Upper lobe of left lung (tissue), 4 donors: ENCODE measurements around the gene SBF2.
"Not testable (repeated sequence)": the region's sequence is repeated elsewhere in the genome, so short reads cannot be mapped to it uniquely, and the experiment has no call there.

ENCODE experiments used
- POLR2AphosphoS5 ChIP-seq, 2 donors: sonication (generic); formaldehyde crosslinking; IDR thresholded peaks; one replicate each; pipeline ENCODE4 v1.5.1; 2017; ENCODE audit warnings: antibody characterized with exemption in 2 of 2
- TF ChIP-seq, protein P1 (sequence below), 6 experiments: fragments of 450-650 bp in 4 of 6; fragments of 200-600 bp in 2 of 6; sonication (generic) in 2 of 6; IDR thresholded peaks; one replicate each; pipeline ENCODE4 v1.5.1; 2016 to 2019; ENCODE audit warnings: antibody characterized with exemption in 6 of 6

DNA sequence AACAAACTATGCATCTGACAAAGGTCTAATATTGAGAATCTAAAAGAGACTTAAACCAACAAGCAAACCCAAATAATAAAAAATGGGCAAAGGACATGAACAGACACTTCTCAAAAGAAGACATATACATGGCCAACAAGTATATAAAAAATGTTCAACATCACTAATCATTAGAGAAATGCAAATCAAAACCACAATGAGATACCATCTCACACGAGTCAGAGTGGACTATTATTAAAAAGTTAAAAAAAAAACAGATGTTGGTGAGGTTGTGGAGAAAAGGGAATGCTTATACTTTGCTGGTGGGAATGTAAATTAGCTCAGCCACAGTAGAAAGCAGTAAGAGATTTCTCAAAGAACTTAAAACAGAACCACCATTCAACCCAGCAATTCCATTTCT is 348.3 kb downstream of the SBF2 start:
- TF ChIP-seq, protein P1, sequence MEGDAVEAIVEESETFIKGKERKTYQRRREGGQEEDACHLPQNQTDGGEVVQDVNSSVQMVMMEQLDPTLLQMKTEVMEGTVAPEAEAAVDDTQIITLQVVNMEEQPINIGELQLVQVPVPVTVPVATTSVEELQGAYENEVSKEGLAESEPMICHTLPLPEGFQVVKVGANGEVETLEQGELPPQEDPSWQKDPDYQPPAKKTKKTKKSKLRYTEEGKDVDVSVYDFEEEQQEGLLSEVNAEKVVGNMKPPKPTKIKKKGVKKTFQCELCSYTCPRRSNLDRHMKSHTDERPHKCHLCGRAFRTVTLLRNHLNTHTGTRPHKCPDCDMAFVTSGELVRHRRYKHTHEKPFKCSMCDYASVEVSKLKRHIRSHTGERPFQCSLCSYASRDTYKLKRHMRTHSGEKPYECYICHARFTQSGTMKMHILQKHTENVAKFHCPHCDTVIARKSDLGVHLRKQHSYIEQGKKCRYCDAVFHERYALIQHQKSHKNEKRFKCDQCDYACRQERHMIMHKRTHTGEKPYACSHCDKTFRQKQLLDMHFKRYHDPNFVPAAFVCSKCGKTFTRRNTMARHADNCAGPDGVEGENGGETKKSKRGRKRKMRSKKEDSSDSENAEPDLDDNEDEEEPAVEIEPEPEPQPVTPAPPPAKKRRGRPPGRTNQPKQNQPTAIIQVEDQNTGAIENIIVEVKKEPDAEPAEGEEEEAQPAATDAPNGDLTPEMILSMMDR (IDR thresholded peaks at IDR 0.05): not testable (repeated sequence)
- TF ChIP-seq POLR2AphosphoS5 (IDR thresholded peaks at IDR 0.05): not testable (repeated sequence)
